ENCODE data around the gene INSR.

Gene INSR

DNA sequence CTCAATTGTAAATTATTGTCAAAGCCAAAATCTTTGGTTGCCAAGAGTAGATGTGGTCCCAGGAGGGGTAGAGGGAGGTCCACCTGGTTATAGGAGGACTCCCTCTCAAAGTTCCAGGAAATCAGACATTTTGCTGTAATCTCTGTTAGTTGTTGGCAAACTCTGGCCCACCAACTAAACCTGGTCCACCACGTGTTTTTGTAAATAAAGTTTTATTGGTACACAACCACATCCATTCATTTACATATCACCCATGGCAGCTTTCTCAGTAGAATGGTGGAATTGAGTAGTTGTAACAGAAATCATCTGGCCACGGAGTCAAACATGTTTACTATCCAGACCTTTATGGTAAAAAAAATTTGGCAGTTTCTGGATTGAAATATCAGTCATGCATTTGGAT lies 154.1 kb downstream of the INSR start:
- no peak overlapping the region for H3K14ac ChIP-seq (ENCODE audit: low read length)
- H3K18ac ChIP-seq (ENCODE audit: low read length), result no peak overlapping the region
- no peaks in the 10 kb centered on the region for H3K4me1 ChIP-seq (ENCODE audit: control insufficient read depth in 1 of 2, insufficient read depth in 2 of 2, low read length in 2 of 2)
- H3K9ac ChIP-seq (ENCODE audit: low read length), result no peak overlapping the region
- WGBS (ENCODE audit: extremely low coverage, insufficient coverage, insufficient read length), result no CpG with 5 or more reads among the region's 2 CpGs
- H3K79me2 ChIP-seq (ENCODE audit: control insufficient read depth, insufficient read depth, low read length, poor library complexity), result no peaks in the 10 kb centered on the region
- H3K23ac ChIP-seq (ENCODE audit: low read length), result no peak overlapping the region
- H4K91ac ChIP-seq (ENCODE audit: low read depth, low read length), result no peak overlapping the region
- no peak overlapping the region for H2AK5ac ChIP-seq (ENCODE audit: low read length)
- no peak overlapping the region for H3K27ac ChIP-seq (ENCODE audit: low read depth, low read length)
- no peak overlapping the region for H4K12ac ChIP-seq (ENCODE audit: low read depth, low read length)
- no peak overlapping the region for H3K4me2 ChIP-seq (ENCODE audit: low read length)
- no peak overlapping the region for H2BK12ac ChIP-seq (ENCODE audit: low read length)
- no peak overlapping the region for H3K4ac ChIP-seq (ENCODE audit: low read depth, low read length)
- no peak overlapping the region for H2BK5ac ChIP-seq (ENCODE audit: low read depth, low read length, poor library complexity)
- H3K79me1 ChIP-seq (ENCODE audit: low read length), result no peaks in the 10 kb centered on the region
- no peak overlapping the region for H2BK120ac ChIP-seq (ENCODE audit: insufficient read depth, low read length, poor library complexity)
- DNase-seq, result no peak
- peaks cover 9% of the 10 kb centered on the region in 2 experiments for H3K36me3 ChIP-seq (ENCODE audit: control insufficient read depth in 1 of 2, insufficient read depth in 2 of 2, low read length in 2 of 2)
- H3K9me3 ChIP-seq (ENCODE audit: insufficient read depth, low read depth, low read length), result peaks cover 4% of the 10 kb centered on the region
- no peak overlapping the region for H3K4me3 ChIP-seq (ENCODE audit: low read depth, low read length)
- no peak overlapping the region for H4K8ac ChIP-seq (ENCODE audit: low read depth, low read length)
- H2AFZ ChIP-seq (ENCODE audit: insufficient read depth, low read length, poor library complexity), result no peak overlapping the region
- H3K27me3 ChIP-seq (ENCODE audit: insufficient read depth, low read length), result no peaks in the 10 kb centered on the region

DNA sequence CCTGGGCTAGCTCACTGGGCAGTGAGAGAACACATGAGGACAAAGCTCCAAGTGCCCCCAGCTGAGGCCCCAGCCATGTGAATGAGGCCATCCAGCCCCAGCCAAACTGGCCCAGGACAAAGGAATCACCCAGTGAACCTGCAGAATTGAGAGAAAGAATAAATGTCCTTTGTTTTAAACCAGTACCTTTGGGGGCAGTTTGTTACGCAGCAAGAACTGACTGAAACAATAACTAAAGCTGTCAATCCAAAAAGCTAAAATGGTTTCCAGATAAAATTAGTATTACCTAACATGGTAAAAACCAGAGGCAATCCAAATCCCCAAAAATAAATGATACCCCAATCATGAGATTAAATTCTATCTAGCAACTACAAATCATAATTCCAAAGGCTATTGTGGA lies 155.1 kb downstream of the INSR start:
- Histone ChIP-seq H3K27me3 (ENCODE audit: insufficient read depth, low read length) (no peaks in the 10 kb centered on the region), H2AK5ac (ENCODE audit: low read length) (no peak overlapping the region)
- no CpG with 5 or more reads among the region's 1 CpG for WGBS (ENCODE audit: extremely low coverage, insufficient coverage, insufficient read length)

DNA sequence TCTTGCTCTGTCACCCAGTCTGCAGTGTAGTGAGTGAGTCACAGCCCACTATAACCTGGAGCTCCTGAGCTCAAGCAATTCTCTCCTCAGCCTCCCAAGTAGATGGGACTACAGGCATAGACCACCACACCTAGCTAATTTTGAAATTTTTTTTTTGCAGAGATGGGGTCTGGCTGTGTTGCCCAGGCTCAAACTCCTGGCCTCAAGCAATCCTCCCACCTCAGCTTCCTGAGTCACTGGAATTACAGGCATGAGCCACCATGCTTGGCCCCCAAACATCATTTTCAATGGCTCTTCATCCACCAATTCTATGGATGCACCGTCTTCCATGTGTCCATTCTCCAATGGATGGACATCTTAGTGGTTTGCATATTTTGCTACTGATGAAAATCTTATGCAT lies 155.8 kb downstream of the INSR start:
- Histone ChIP-seq H3K36me3 (ENCODE audit: control insufficient read depth in 1 of 2, insufficient read depth in 2 of 2, low read length in 2 of 2) (peaks cover 9% of the 10 kb centered on the region in 2 experiments), H3K23ac (ENCODE audit: low read length) (no peak overlapping the region), H3K9me3 (ENCODE audit: insufficient read depth, low read depth, low read length) (peaks cover 4% of the 10 kb centered on the region), H3K9ac (ENCODE audit: low read length) (no peak overlapping the region), H3K27ac (ENCODE audit: low read depth, low read length) (no peak overlapping the region), H4K91ac (ENCODE audit: low read depth, low read length) (no peak overlapping the region), H4K12ac (ENCODE audit: low read depth, low read length) (no peak overlapping the region), H3K79me1 (ENCODE audit: low read length) (no peaks in the 10 kb centered on the region), H3K14ac (ENCODE audit: low read length) (no peak overlapping the region), H3K79me2 (ENCODE audit: control insufficient read depth, insufficient read depth, low read length, poor library complexity) (no peaks in the 10 kb centered on the region), H3K4me1 (ENCODE audit: control insufficient read depth in 1 of 2, insufficient read depth in 2 of 2, low read length in 2 of 2) (no peaks in the 10 kb centered on the region), H3K27me3 (ENCODE audit: insufficient read depth, low read length) (no peaks in the 10 kb centered on the region), H2BK120ac (ENCODE audit: insufficient read depth, low read length, poor library complexity) (no peak overlapping the region), H3K18ac (ENCODE audit: low read length) (no peak overlapping the region), H3K4ac (ENCODE audit: low read depth, low read length) (no peak overlapping the region), H2BK12ac (ENCODE audit: low read length) (no peak overlapping the region), H2AFZ (ENCODE audit: insufficient read depth, low read length, poor library complexity) (no peak overlapping the region), H2BK5ac (ENCODE audit: low read depth, low read length, poor library complexity) (no peak overlapping the region), H2AK5ac (ENCODE audit: low read length) (no peak overlapping the region), H3K4me3 (ENCODE audit: low read depth, low read length) (no peak overlapping the region), H3K4me2 (ENCODE audit: low read length) (no peak overlapping the region), H4K8ac (ENCODE audit: low read depth, low read length) (no peak overlapping the region)
- no CpG with 5 or more reads among the region's 1 CpG for WGBS (ENCODE audit: extremely low coverage, insufficient coverage, insufficient read length)
- no peak for DNase-seq

More for the DNA sequence above, 155.1 kb downstream of the INSR start:
- no peak overlapping the region for H3K4me3 ChIP-seq (ENCODE audit: low read depth, low read length)
- no peak overlapping the region for H3K23ac ChIP-seq (ENCODE audit: low read length)
- no peak overlapping the region for H4K8ac ChIP-seq (ENCODE audit: low read depth, low read length)
- H4K12ac ChIP-seq (ENCODE audit: low read depth, low read length), result no peak overlapping the region
- H2AFZ ChIP-seq (ENCODE audit: insufficient read depth, low read length, poor library complexity), result no peak overlapping the region
- H3K14ac ChIP-seq (ENCODE audit: low read length), result no peak overlapping the region
- no peak overlapping the region for H3K18ac ChIP-seq (ENCODE audit: low read length)
- H3K9ac ChIP-seq (ENCODE audit: low read length), result no peak overlapping the region
- H3K79me2 ChIP-seq (ENCODE audit: control insufficient read depth, insufficient read depth, low read length, poor library complexity), result no peaks in the 10 kb centered on the region
- no peak overlapping the region for H3K4me2 ChIP-seq (ENCODE audit: low read length)
- H3K9me3 ChIP-seq (ENCODE audit: insufficient read depth, low read depth, low read length), result peaks cover 4% of the 10 kb centered on the region
- no peak overlapping the region for H4K91ac ChIP-seq (ENCODE audit: low read depth, low read length)
- H3K79me1 ChIP-seq (ENCODE audit: low read length), result no peaks in the 10 kb centered on the region
- no peak overlapping the region for H2BK120ac ChIP-seq (ENCODE audit: insufficient read depth, low read length, poor library complexity)
- H2BK12ac ChIP-seq (ENCODE audit: low read length), result no peak overlapping the region
- H3K4ac ChIP-seq (ENCODE audit: low read depth, low read length), result no peak overlapping the region
- peaks cover 9% of the 10 kb centered on the region in 2 experiments for H3K36me3 ChIP-seq (ENCODE audit: control insufficient read depth in 1 of 2, insufficient read depth in 2 of 2, low read length in 2 of 2)
- no peak overlapping the region for H3K27ac ChIP-seq (ENCODE audit: low read depth, low read length)
- no peaks in the 10 kb centered on the region for H3K4me1 ChIP-seq (ENCODE audit: control insufficient read depth in 1 of 2, insufficient read depth in 2 of 2, low read length in 2 of 2)
- DNase-seq, result no peak
- H2BK5ac ChIP-seq (ENCODE audit: low read depth, low read length, poor library complexity), result no peak overlapping the region

DNA sequence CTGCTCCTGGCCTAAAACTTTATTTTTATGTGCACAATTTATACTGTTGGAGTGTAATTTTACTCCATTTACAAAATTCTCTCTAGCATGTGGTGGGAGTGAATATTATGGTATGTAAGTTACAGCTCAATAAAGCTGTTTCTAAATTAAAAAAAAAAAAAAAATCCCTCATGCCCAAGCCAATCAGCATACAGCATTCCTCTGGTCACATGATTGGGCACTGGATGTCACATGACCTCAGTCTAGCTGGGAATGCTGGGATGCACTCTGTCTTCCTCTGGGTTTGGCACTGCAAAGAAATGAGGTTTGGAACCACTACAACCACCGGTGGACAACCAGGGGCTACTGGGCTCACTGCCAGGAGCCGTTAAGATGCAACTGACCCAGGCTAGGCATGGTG lies 157.1 kb downstream of the INSR start:
- no peak overlapping the region for H2AFZ ChIP-seq (ENCODE audit: insufficient read depth, low read length, poor library complexity)
- H3K27me3 ChIP-seq (ENCODE audit: insufficient read depth, low read length), result no peaks in the 10 kb centered on the region
- no peak overlapping the region for H2BK12ac ChIP-seq (ENCODE audit: low read length)
- H3K9me3 ChIP-seq (ENCODE audit: insufficient read depth, low read depth, low read length), result peaks cover 3% of the 10 kb centered on the region
- no peak overlapping the region for H3K4ac ChIP-seq (ENCODE audit: low read depth, low read length)
- WGBS (ENCODE audit: extremely low coverage, insufficient coverage, insufficient read length), result no CpG with 5 or more reads among the region's 2 CpGs
- H3K36me3 ChIP-seq (ENCODE audit: control insufficient read depth in 1 of 2, insufficient read depth in 2 of 2, low read length in 2 of 2), result peaks cover 6 to 7% of the 10 kb centered on the region in 2 experiments
- H4K8ac ChIP-seq (ENCODE audit: low read depth, low read length), result no peak overlapping the region
- H3K4me3 ChIP-seq (ENCODE audit: low read depth, low read length), result no peak overlapping the region
- H3K79me2 ChIP-seq (ENCODE audit: control insufficient read depth, insufficient read depth, low read length, poor library complexity), result no peaks in the 10 kb centered on the region
- no peak overlapping the region for H3K23ac ChIP-seq (ENCODE audit: low read length)
- H2BK120ac ChIP-seq (ENCODE audit: insufficient read depth, low read length, poor library complexity), result no peak overlapping the region
- no peak overlapping the region for H3K14ac ChIP-seq (ENCODE audit: low read length)
- no peak overlapping the region for H3K9ac ChIP-seq (ENCODE audit: low read length)
- no peak overlapping the region for H4K12ac ChIP-seq (ENCODE audit: low read depth, low read length)
- H2AK5ac ChIP-seq (ENCODE audit: low read length), result no peak overlapping the region
- DNase-seq, result no peak
- no peaks in the 10 kb centered on the region for H3K4me1 ChIP-seq (ENCODE audit: control insufficient read depth in 1 of 2, insufficient read depth in 2 of 2, low read length in 2 of 2)
- H2BK5ac ChIP-seq (ENCODE audit: low read depth, low read length, poor library complexity), result no peak overlapping the region
- no peak overlapping the region for H4K91ac ChIP-seq (ENCODE audit: low read depth, low read length)
- no peak overlapping the region for H3K4me2 ChIP-seq (ENCODE audit: low read length)
- H3K27ac ChIP-seq (ENCODE audit: low read depth, low read length), result no peak overlapping the region
- H3K79me1 ChIP-seq (ENCODE audit: low read length), result no peaks in the 10 kb centered on the region
- no peak overlapping the region for H3K18ac ChIP-seq (ENCODE audit: low read length)

Data from trophoblast cell (in vitro differentiated cells and primary cell).